H1 (cell line): ENCODE data around the gene MYO16. TPM values are rescaled to one million over a fixed set of nuclear protein-coding genes. Genes with fewer than 3 reads are reported as not detected.

Experiments
- CTCF ChIA-PET: fragments of 300-600 bp; sonication (Branson Sonifier 250); formaldehyde crosslinking; loops from one replicate; lab custom pipeline; 2021; ENCODE audit not compliant: partially characterized antibody; lab: Charles Lee
- POLR2A ChIA-PET: fragments of 300-600 bp; sonication (Branson Sonifier 250); formaldehyde crosslinking; loops from one replicate; lab custom pipeline; 2021; ENCODE audit warnings: inconsistent platforms; ENCODE audit not compliant: partially characterized antibody; lab: Charles Lee
- DNase-seq, 2 experiments: peaks; one replicate each; pipeline versions ENCODE4 v3.0.0 to v3.0.0-alpha.2; 2010 to 2022; ENCODE audit warnings: low spot score in 2 of 2, low read depth in 1 of 2, mixed read lengths in 1 of 2
- FAIRE-seq: peaks from 2 replicates; lab custom pipeline; 2011; peaks lifted over from hg19 to GRCh38; lab: Jason Lieb, UNC
- H2AFZ ChIP-seq: 2 replicates; pipeline ENCODE4 v1.8.1; 2012; ENCODE audit warnings: low read length, inconsistent platforms
- H2AK5ac ChIP-seq: 2 replicates; pipeline ENCODE4 v1.6.1; 2013; ENCODE audit warnings: low read depth, low read length
- H2BK120ac ChIP-seq: replicated peaks from 2 replicates; pipeline ENCODE3; 2013; ENCODE audit warnings: low read depth, low read length, inconsistent platforms
- H2BK12ac ChIP-seq: 2 replicates; pipeline ENCODE4 v1.6.1; 2013; ENCODE audit warnings: low read depth, low read length
- H2BK15ac ChIP-seq: 2 replicates; pipeline ENCODE4 v1.6.1; 2013; ENCODE audit warnings: low read length
- H2BK20ac ChIP-seq: 2 replicates; pipeline ENCODE4 v1.6.1; 2013; ENCODE audit warnings: low read length
- H2BK5ac ChIP-seq: 2 replicates; pipeline ENCODE4 v1.6.1; 2013; ENCODE audit warnings: low read depth, low read length
- H3K14ac ChIP-seq: 2 replicates; pipeline ENCODE4 v1.6.1; 2013; ENCODE audit warnings: inconsistent platforms; ENCODE audit not compliant: insufficient read length
- H3K18ac ChIP-seq: 2 replicates; pipeline ENCODE4 v1.6.1; 2013; ENCODE audit warnings: low read length; ENCODE audit errors: extremely low read depth
- H3K23ac ChIP-seq: 2 replicates; pipeline ENCODE4 v1.6.1; 2013; ENCODE audit warnings: inconsistent platforms; ENCODE audit not compliant: insufficient read length
- H3K23me2 ChIP-seq: 2 replicates; pipeline ENCODE4 v1.6.1; 2013; ENCODE audit warnings: low read depth, low read length
- H3K27ac ChIP-seq: 2 replicates; pipeline ENCODE4 v1.6.1; 2011; ENCODE audit warnings: low read depth, low read length, inconsistent platforms
- H3K27me3 ChIP-seq, 4 experiments: replicated peaks in 1 of 4; 1 replicate in 1 of 4; 2 replicates in 3 of 4; pipeline versions ENCODE4 v1.6.1 to v1.8.1; 2011 to 2013; ENCODE audit warnings: low read length in 3 of 4, mild to moderate bottlenecking in 3 of 4, inconsistent platforms in 2 of 4, mixed read lengths in 2 of 4, moderate library complexity in 1 of 4; ENCODE audit not compliant: control insufficient read depth in 3 of 4, insufficient read depth in 3 of 4; ENCODE audit errors: extremely low read depth in 1 of 4
- H3K36me3 ChIP-seq, 4 experiments: 2 replicates each; pipeline versions ENCODE4 v1.6.1 to v1.8.1; 2011 to 2013; ENCODE audit warnings: mild to moderate bottlenecking in 4 of 4, low read length in 3 of 4, moderate library complexity in 2 of 4, control low read depth in 1 of 4, inconsistent platforms in 1 of 4; ENCODE audit not compliant: insufficient read depth in 4 of 4, control insufficient read depth in 2 of 4
- H3K4ac ChIP-seq: replicated peaks from 2 replicates; pipeline ENCODE3; 2013; ENCODE audit warnings: low read length, low read depth, mixed read lengths, inconsistent platforms; ENCODE audit not compliant: insufficient read length
- H3K4me1 ChIP-seq, 4 experiments: replicated peaks in 1 of 4; 1 replicate in 1 of 4; 2 replicates in 3 of 4; pipeline versions ENCODE4 v1.6.1 to v1.8.1; 2011 to 2013; ENCODE audit warnings: low read length in 3 of 4, inconsistent platforms in 2 of 4, mixed read lengths in 1 of 4; ENCODE audit not compliant: insufficient read depth in 4 of 4, control insufficient read depth in 3 of 4
- H3K4me2 ChIP-seq, 2 experiments: 2 replicates each; pipeline versions ENCODE4 v1.6.1 to v1.8.1; 2011 to 2013; ENCODE audit warnings: low read depth in 2 of 2, low read length in 2 of 2, control low read depth in 1 of 2, inconsistent platforms in 1 of 2, mild to moderate bottlenecking in 1 of 2; ENCODE audit not compliant: insufficient read depth in 1 of 2
- H3K4me3 ChIP-seq, 4 experiments: fragments of 200-600, 300-600 bp in 1 of 4; sonication (generic), shearing (Covaris generic), sonication (Bioruptor Twin) in 1 of 4; 2 replicates each; pipeline versions ENCODE4 v1.5.1 to v1.8.1; 2011 to 2016; ENCODE audit warnings: low read length in 4 of 4, low read depth in 3 of 4, control low read depth in 2 of 4, inconsistent platforms in 2 of 4, mild to moderate bottlenecking in 2 of 4, mixed read lengths in 1 of 4, moderate library complexity in 1 of 4; ENCODE audit not compliant: insufficient read depth in 2 of 4; ENCODE audit errors: extremely low read depth in 1 of 4
- H3K56ac ChIP-seq: replicated peaks from 2 replicates; pipeline ENCODE3; 2013; ENCODE audit warnings: low read depth, mild to moderate bottlenecking, mixed read lengths, low read length, inconsistent platforms; ENCODE audit not compliant: insufficient read length
- H3K79me1 ChIP-seq: 2 replicates; pipeline ENCODE4 v1.6.1; 2013; ENCODE audit warnings: low read depth, low read length, control low read depth
- H3K79me2 ChIP-seq, 2 experiments: 2 replicates each; pipeline versions ENCODE4 v1.6.1 to v1.8.1; 2012 to 2013; ENCODE audit warnings: low read length in 2 of 2, mild to moderate bottlenecking in 2 of 2, inconsistent platforms in 1 of 2; ENCODE audit not compliant: insufficient read depth in 2 of 2, control insufficient read depth in 1 of 2
- H3K9ac ChIP-seq, 4 experiments: replicated peaks in 1 of 4; 1 replicate in 1 of 4; 2 replicates in 3 of 4; pipeline versions ENCODE4 v1.6.1 to v1.8.1; 2011 to 2013; ENCODE audit warnings: low read depth in 3 of 4, low read length in 3 of 4, control low read depth in 2 of 4, mild to moderate bottlenecking in 2 of 4, moderate library complexity in 2 of 4, inconsistent platforms in 1 of 4; ENCODE audit errors: extremely low read depth in 1 of 4
- H3K9me3 ChIP-seq, 2 experiments: 2 replicates each; pipeline versions ENCODE4 v1.6.1 to v1.8.1; 2012 to 2013; ENCODE audit warnings: mild to moderate bottlenecking in 2 of 2, moderate library complexity in 2 of 2, control low read depth in 1 of 2, inconsistent platforms in 1 of 2, low read depth in 1 of 2, low read length in 1 of 2, mixed read lengths in 1 of 2; ENCODE audit not compliant: insufficient read depth in 2 of 2
- H4K20me1 ChIP-seq, 2 experiments: replicated peaks in 1 of 2; 2 replicates each; pipeline versions ENCODE3 to v1.8.1; 2011 to 2013; ENCODE audit warnings: inconsistent platforms in 2 of 2, low read length in 2 of 2, mild to moderate bottlenecking in 1 of 2; ENCODE audit not compliant: insufficient read depth in 2 of 2, control insufficient read depth in 1 of 2
- H4K5ac ChIP-seq: 2 replicates; pipeline ENCODE4 v1.6.1; 2013; ENCODE audit warnings: low read length, low read depth, mixed read lengths, inconsistent platforms; ENCODE audit not compliant: insufficient read length
- H4K8ac ChIP-seq: 2 replicates; pipeline ENCODE4 v1.8.0; 2013; ENCODE audit warnings: mild to moderate bottlenecking, moderate library complexity, low read length, inconsistent platforms; ENCODE audit not compliant: insufficient read depth; ENCODE audit errors: extremely low read depth
- H4K91ac ChIP-seq: replicated peaks from 2 replicates; pipeline ENCODE3; 2013; ENCODE audit warnings: low read length, mixed read lengths, inconsistent platforms; ENCODE audit not compliant: insufficient read length
- BCL11A ChIP-seq, 2 experiments: IDR thresholded peaks; one replicate each; pipeline ENCODE4 v1.6.1; 2011; ENCODE audit warnings: low read depth in 2 of 2, low read length in 2 of 2, mild to moderate bottlenecking in 2 of 2
- BRCA1 ChIP-seq: IDR thresholded peaks from 2 replicates; pipeline ENCODE4 v1.6.1; 2012; ENCODE audit warnings: low read depth, low read length, improper control_type of control experiment
- CTBP2 ChIP-seq: IDR thresholded peaks from 2 replicates; pipeline ENCODE4 v1.7.0; 2011; ENCODE audit warnings: borderline replicate concordance, mild to moderate bottlenecking, moderate library complexity, mixed read lengths, low read length; ENCODE audit not compliant: insufficient read depth, insufficient read length
- TBP ChIP-seq: IDR thresholded peaks from 2 replicates; pipeline ENCODE4 v1.6.1; 2011; ENCODE audit warnings: low read depth, low read length, improper control_type of control experiment
- WGBS, 2 experiments: shearing (Covaris generic) in 1 of 2; methylation state at CpG; one replicate each; pipeline versions ENCODE4 v1.1.6 to v1.1.7; 2013 to 2015; ENCODE audit warnings: low lambda C conversion rate in 2 of 2, mixed read lengths in 2 of 2, inconsistent platforms in 1 of 2, low coverage in 1 of 2, missing lambda C conversion rate in 1 of 2; ENCODE audit not compliant: insufficient replicate concordance in 2 of 2, insufficient coverage in 1 of 2, insufficient read length in 1 of 2; ENCODE audit errors: extremely low coverage in 1 of 2, missing lambda C conversion rate in 1 of 2; 5-methylcytosine and 5-hydroxymethylcytosine counted together
- polyA plus RNA-seq, 7 experiments: library from polyadenylated mRNA; depleted of rRNA in 3 of 7; stranded (reverse) in 5 of 7; unstranded in 2 of 7; fragments of >200 nt in 5 of 7; fragments of 200-250 nt in 2 of 7; gene quantifications; 1 replicate in 5 of 7; 2 replicates in 1 of 7; 4 replicates in 1 of 7; pipeline versions ENCODE4 v1.2.1 to v1.2.3, GENCODE V29; 2011 to 2013; ENCODE audit warnings: missing spikeins in 2 of 7, mixed read lengths in 2 of 7
- total RNA-seq: library from RNA; stranded (reverse); fragmentation: NEBNext Ultra II Directional; extraction: Animal tissue kit (Norgen Biotek cat#: 25700); gene quantifications from 2 replicates; pipeline ENCODE4 v1.2.1, GENCODE V29; 2021

MYO16 gene
- total and polyA plus RNA-seq, 2 of the 8 experiments (the other 6 are each of a cell fraction or from before 2014, with no cell fraction given): 0.02 to 0.22 TPM

DNA sequence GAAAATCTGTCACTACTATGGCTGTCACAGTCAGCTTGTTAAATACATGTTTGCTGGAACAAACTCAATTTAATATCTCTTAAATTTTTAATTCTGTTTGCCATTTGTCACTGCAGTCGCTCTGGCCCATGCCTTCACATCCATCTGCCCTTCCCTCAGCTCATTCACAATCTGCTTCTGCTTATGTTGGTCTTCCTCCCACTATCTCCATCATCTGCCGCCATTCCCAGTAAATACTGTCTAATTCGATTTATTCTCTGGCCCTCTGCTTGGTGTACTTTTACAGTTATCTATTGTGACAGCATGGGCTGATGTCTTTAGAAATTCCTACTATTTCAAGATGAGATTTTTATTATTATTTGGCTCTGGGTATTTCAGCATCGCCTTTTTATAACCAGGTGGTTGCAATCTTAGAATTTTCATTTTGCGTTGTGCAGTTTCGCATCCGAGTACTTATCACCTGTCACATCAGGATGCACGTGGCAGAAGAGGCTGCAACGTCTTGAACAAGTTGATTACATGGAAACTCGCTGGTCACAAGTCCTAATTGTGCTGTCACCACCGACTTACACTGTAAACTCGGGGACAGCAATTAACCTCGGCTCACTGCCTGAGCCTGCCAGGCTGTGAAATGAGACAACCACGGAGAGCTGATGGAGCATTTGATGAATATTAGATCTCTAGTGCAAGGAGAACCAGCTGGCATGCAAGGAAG, 158.4 kb downstream of the MYO16 start:
- Histone ChIP-seq H3K56ac (no peak overlapping the region), H3K23me2 (no peaks in the 10 kb centered on the region), H3K9ac (no peak overlapping the region), H2AK5ac (no peak overlapping the region), H2BK15ac (no peak overlapping the region), H3K27me3 (no peaks in the 10 kb centered on the region), H3K79me1 (no peaks in the 10 kb centered on the region), H3K4me3 (no peak overlapping the region), H3K4me2 (no peak overlapping the region), H4K20me1 (no peaks in the 10 kb centered on the region), H2BK120ac (no peak overlapping the region), H2BK12ac (no peak overlapping the region), H2BK20ac (no peak overlapping the region), H4K91ac (no peak overlapping the region), H2AFZ (no peak overlapping the region), H3K4ac (no peak overlapping the region), H3K9me3 (0 out of 4 replicates have a peak, but pooled peaks cover 0 to 2% of the 10 kb centered on the region in 2 experiments), H3K36me3 (no peaks in the 10 kb centered on the region), H3K23ac (no peak overlapping the region), H3K79me2 (no peaks in the 10 kb centered on the region), H3K18ac (no peak overlapping the region), H4K8ac (no peak overlapping the region)
- no peak for DNase-seq
- CTCF ChIA-PET: interaction anchor here (1.0 kb wide), 1 partner anchor 8 kb away, joined by 8 read pairs; no protein-coding TSS in a partner anchor
- POLR2A ChIA-PET: no interaction called here
- 85% methylated on average over 14 of the region's 14 CpGs; no CpG with 5 or more reads in 1 of the 2 experiments for WGBS, 2 experiments
- no peak for FAIRE-seq
- TF ChIP-seq BRCA1 (no peak), BCL11A (IDR thresholded peaks at IDR 0.05; ENCODE audit: low read depth in 2 of 2, low read length in 2 of 2) (no peak), TBP (no peak), CTBP2 (no peak)
- TF ChIP-seq, all 59 proteins: peak for 0
- Histone ChIP-seq H3K14ac (no peak overlapping the region), H3K27ac (no peak overlapping the region), H2BK5ac (no peak overlapping the region), H3K4me1 (peaks cover 0 to 8% (median 3%) of the 10 kb centered on the region in 4 experiments; a peak in 2 of 7 replicates), H4K5ac (no peak overlapping the region)
